DND-41 (cell line): ENCODE data around the gene WNK3.

ENCODE experiments used
- EZH2 ChIP-seq: IDR thresholded peaks from 3 replicates; pipeline ENCODE4 v1.6.1; 2012; ENCODE audit warnings: borderline replicate concordance, low read depth, mild to moderate bottlenecking, moderate library complexity, low read length, inconsistent platforms; ENCODE audit not compliant: severe bottlenecking
- TF ChIP-seq, protein P1 (sequence below): IDR thresholded peaks from 2 replicates; pipeline ENCODE4 v1.5.1; 2012; ENCODE audit warnings: borderline replicate concordance, low read length, moderate library complexity, mild to moderate bottlenecking; ENCODE audit not compliant: poor library complexity, severe bottlenecking; ENCODE audit errors: extremely low read depth

GRCh38 chrX:54166915-54167314 is 190.9 kb downstream of the WNK3 start:
- TF ChIP-seq, protein P1, sequence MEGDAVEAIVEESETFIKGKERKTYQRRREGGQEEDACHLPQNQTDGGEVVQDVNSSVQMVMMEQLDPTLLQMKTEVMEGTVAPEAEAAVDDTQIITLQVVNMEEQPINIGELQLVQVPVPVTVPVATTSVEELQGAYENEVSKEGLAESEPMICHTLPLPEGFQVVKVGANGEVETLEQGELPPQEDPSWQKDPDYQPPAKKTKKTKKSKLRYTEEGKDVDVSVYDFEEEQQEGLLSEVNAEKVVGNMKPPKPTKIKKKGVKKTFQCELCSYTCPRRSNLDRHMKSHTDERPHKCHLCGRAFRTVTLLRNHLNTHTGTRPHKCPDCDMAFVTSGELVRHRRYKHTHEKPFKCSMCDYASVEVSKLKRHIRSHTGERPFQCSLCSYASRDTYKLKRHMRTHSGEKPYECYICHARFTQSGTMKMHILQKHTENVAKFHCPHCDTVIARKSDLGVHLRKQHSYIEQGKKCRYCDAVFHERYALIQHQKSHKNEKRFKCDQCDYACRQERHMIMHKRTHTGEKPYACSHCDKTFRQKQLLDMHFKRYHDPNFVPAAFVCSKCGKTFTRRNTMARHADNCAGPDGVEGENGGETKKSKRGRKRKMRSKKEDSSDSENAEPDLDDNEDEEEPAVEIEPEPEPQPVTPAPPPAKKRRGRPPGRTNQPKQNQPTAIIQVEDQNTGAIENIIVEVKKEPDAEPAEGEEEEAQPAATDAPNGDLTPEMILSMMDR, result no peak
- TF ChIP-seq EZH2, result no peak
